CD4-positive, CD25-positive, alpha-beta regulatory T cell (primary cell): ENCODE data around the gene CLPTM1L. TPM values are rescaled to one million over a fixed set of nuclear protein-coding genes. Genes with fewer than 3 reads are reported as not detected.
A peak's percentile ranks its signal among the peaks of the same experiment; 100 is the strongest.

Source experiments
- ATAC-seq, 2 donors: fragments of 150-1000 bp; cut with Tn5 transposase; one replicate each; pipeline ENCODE4 v1.10.0; 2021; ENCODE audit warnings: low read depth in 2 of 2, moderate number of reproducible peaks in 2 of 2, moderate library complexity in 1 of 2
- DNase-seq, 3 donors: peaks; one replicate each; pipeline versions ENCODE4 v3.0.0 to v3.0.0-alpha.2; 2012 to 2022; ENCODE audit warnings: mixed read lengths in 1 of 3
- H3K27ac ChIP-seq: one replicate; pipeline ENCODE4 v1.7.0; 2013; ENCODE audit warnings: mild to moderate bottlenecking, low read length; ENCODE audit not compliant: insufficient read depth, poor library complexity, severe bottlenecking
- H3K27me3 ChIP-seq: one replicate; pipeline ENCODE4 v1.7.0; 2013; ENCODE audit warnings: low read length; ENCODE audit not compliant: control insufficient read depth, insufficient read depth
- H3K36me3 ChIP-seq: one replicate; pipeline ENCODE4 v1.7.0; 2013; ENCODE audit warnings: mild to moderate bottlenecking, low read length, moderate library complexity; ENCODE audit not compliant: control insufficient read depth, insufficient read depth
- H3K4me1 ChIP-seq: 2 replicates; pipeline ENCODE4 v1.7.0; 2013; ENCODE audit warnings: mild to moderate bottlenecking, low read length; ENCODE audit not compliant: insufficient read depth, control insufficient read depth, poor library complexity, severe bottlenecking
- H3K4me3 ChIP-seq: one replicate; pipeline ENCODE4 v1.7.0; 2013; ENCODE audit warnings: low read depth, mild to moderate bottlenecking, low read length, moderate library complexity
- H3K9me3 ChIP-seq, 2 experiments: 1 replicate in 1 of 2; 2 replicates in 1 of 2; pipeline ENCODE4 v1.7.0; 2013; ENCODE audit warnings: low read length in 2 of 2, mild to moderate bottlenecking in 1 of 2, moderate library complexity in 1 of 2; ENCODE audit not compliant: control insufficient read depth in 2 of 2
- H3K27ac Mint-ChIP-seq, 3 donors: one replicate each; pipeline ENCODE4 v1.8.0; 2020 to 2022; ENCODE audit warnings: mild to moderate bottlenecking in 3 of 3, mixed read lengths in 3 of 3, moderate library complexity in 2 of 3
- H3K27me3 Mint-ChIP-seq: one replicate; pipeline ENCODE4 v1.8.0; 2022; ENCODE audit warnings: mild to moderate bottlenecking, mixed read lengths
- H3K36me3 Mint-ChIP-seq: one replicate; pipeline ENCODE4 v1.8.0; 2020; ENCODE audit warnings: mixed read lengths
- H3K4me1 Mint-ChIP-seq, 4 donors: one replicate each; pipeline ENCODE4 v1.8.0; 2020 to 2022; ENCODE audit warnings: mixed read lengths in 4 of 4, mild to moderate bottlenecking in 1 of 4
- H3K4me3 Mint-ChIP-seq, 4 donors: one replicate each; pipeline ENCODE4 v1.8.0; 2020 to 2022; ENCODE audit warnings: mild to moderate bottlenecking in 4 of 4, mixed read lengths in 4 of 4, moderate library complexity in 3 of 4
- H3K9me3 Mint-ChIP-seq, 7 donors: one replicate each; pipeline ENCODE4 v1.8.0; 2020 to 2022; ENCODE audit warnings: mixed read lengths in 7 of 7, mild to moderate bottlenecking in 3 of 7, moderate library complexity in 2 of 7
- polyA plus RNA-seq, 4 donors: library from polyadenylated mRNA; unstranded; fragments of 300-500 nt; fragmentation: Illumina TruSeq; gene quantifications; one replicate each; pipeline ENCODE4 v1.2.3, GENCODE V29; 2021
- total RNA-seq: library from RNA; stranded (reverse); gene quantifications from one replicate; pipeline ENCODE4 v1.2.3, GENCODE V29; 2022

CLPTM1L gene
- total RNA-seq (104 TPM), polyA plus RNA-seq (10 to 100 TPM; 25.3 to 60.8 (median 46.2) TPM)

- no peaks in the 10 kb centered on the region for H3K9me3 Mint-ChIP-seq
- peak within 1 kb of the TSS; percentile 91 to 94 (median 92) for H3K4me3 Mint-ChIP-seq
- peaks cover 23% of the 10 kb centered on the region for H3K36me3 ChIP-seq
- H3K27me3 ChIP-seq: no peaks in the 10 kb centered on the region
- no peaks in the 10 kb centered on the region for H3K27me3 Mint-ChIP-seq
- peak; percentile 85 to 93 (median 90) for DNase-seq
- peaks cover 0 to 49% (median 27%) of the 10 kb centered on the region in 4 donors for H3K4me1 Mint-ChIP-seq
- peak within 1 kb of the TSS; percentile 81 for H3K4me3 ChIP-seq
- H3K27ac ChIP-seq: peak within 1 kb of the TSS; percentile 76
- peaks cover 30% of the 10 kb centered on the region for H3K4me1 ChIP-seq
- peak within 1 kb of the TSS; percentile 85 to 91 (median 89) for H3K27ac Mint-ChIP-seq
- no peaks in the 10 kb centered on the region for H3K9me3 ChIP-seq
- ATAC-seq: peak; percentile 90 to 91
- peaks cover 15% of the 10 kb centered on the region for H3K36me3 Mint-ChIP-seq
These were observed at the start of gene CLPTM1L for GRCh38 chr5:1344975-1345838. CLPTM1L (minus strand) TSS chr5:1345099; CDS start chr5:1344841, 258 bp downstream.

GRCh38 chr5:1393571-1394501, 48.9 kb upstream of the CLPTM1L start:
- Mint-ChIP-seq H3K27me3 (peaks cover 13% of the 10 kb centered on the region), H3K27ac (no peak overlapping the region), H3K4me1 (no peaks in the 10 kb centered on the region), H3K36me3 (no peaks in the 10 kb centered on the region), H3K4me3 (no peak overlapping the region), H3K9me3 (peaks cover 0 to 2% (median 0%) of the 10 kb centered on the region in 7 donors)
- Histone ChIP-seq H3K27ac (no peak overlapping the region), H3K36me3 (no peaks in the 10 kb centered on the region), H3K4me1 (no peaks in the 10 kb centered on the region), H3K4me3 (no peak overlapping the region), H3K9me3 (no peaks in the 10 kb centered on the region), H3K27me3 (no peaks in the 10 kb centered on the region)
- ATAC-seq (no peak), DNase-seq (no peak)

GRCh38 chr5:1392801-1393565, 48.1 kb upstream of the CLPTM1L start:
- ATAC-seq (no peak), DNase-seq (no peak)
- Mint-ChIP-seq H3K4me1 (peaks cover 0 to 3% (median 0%) of the 10 kb centered on the region in 4 donors), H3K27me3 (peaks cover 11% of the 10 kb centered on the region), H3K4me3 (no peak overlapping the region), H3K36me3 (no peaks in the 10 kb centered on the region), H3K9me3 (peaks cover 0 to 2% (median 0%) of the 10 kb centered on the region in 7 donors), H3K27ac (no peak overlapping the region)
- peaks cover 2% of the 10 kb centered on the region for H3K27me3 ChIP-seq
- no peaks in the 10 kb centered on the region for H3K9me3 ChIP-seq
- no peak overlapping the region for H3K27ac ChIP-seq
- H3K4me1 ChIP-seq: no peaks in the 10 kb centered on the region
- no peaks in the 10 kb centered on the region for H3K36me3 ChIP-seq
- H3K4me3 ChIP-seq: no peak overlapping the region

GRCh38 chr5:1392261-1392660, 47.4 kb upstream of the CLPTM1L start:
- Mint-ChIP-seq H3K27me3 (peaks cover 5% of the 10 kb centered on the region), H3K9me3 (peaks cover 0 to 2% (median 0%) of the 10 kb centered on the region in 7 donors), H3K27ac (peak overlapping the region in 2 of 3 donors; percentile 65 to 76), H3K36me3 (no peaks in the 10 kb centered on the region), H3K4me3 (no peak overlapping the region), H3K4me1 (peaks cover 0 to 8% (median under 1%) of the 10 kb centered on the region in 4 donors)
- Histone ChIP-seq H3K4me3 (no peak overlapping the region), H3K4me1 (no peaks in the 10 kb centered on the region), H3K27ac (no peak overlapping the region), H3K9me3 (no peaks in the 10 kb centered on the region), H3K36me3 (no peaks in the 10 kb centered on the region), H3K27me3 (peaks cover 2% of the 10 kb centered on the region)
- ATAC-seq (no peak), DNase-seq (no peak)

GRCh38 chr5:1391691-1392090, 46.8 kb upstream of the CLPTM1L start:
- Mint-ChIP-seq H3K27me3 (peaks cover 5% of the 10 kb centered on the region), H3K36me3 (no peaks in the 10 kb centered on the region), H3K27ac (no peak overlapping the region), H3K4me1 (peaks cover 0 to 13% (median 5%) of the 10 kb centered on the region in 4 donors), H3K4me3 (no peak overlapping the region), H3K9me3 (peaks cover 0 to 2% (median 0%) of the 10 kb centered on the region in 7 donors)
- no peak for ATAC-seq
- H3K4me1 ChIP-seq: peaks cover 3% of the 10 kb centered on the region
- peaks cover 2% of the 10 kb centered on the region for H3K27me3 ChIP-seq
- no peak overlapping the region for H3K4me3 ChIP-seq
- no peaks in the 10 kb centered on the region for H3K36me3 ChIP-seq
- no peaks in the 10 kb centered on the region for H3K9me3 ChIP-seq
- DNase-seq: no peak
- no peak overlapping the region for H3K27ac ChIP-seq

- Mint-ChIP-seq H3K9me3 (no peaks in the 10 kb centered on the region), H3K27me3 (peaks cover 5% of the 10 kb centered on the region), H3K36me3 (no peaks in the 10 kb centered on the region), H3K4me1 (peaks cover 0 to 20% (median 8%) of the 10 kb centered on the region in 4 donors), H3K27ac (no peak overlapping the region), H3K4me3 (no peak overlapping the region)
- DNase-seq (no peak), ATAC-seq (no peak)
- no peak overlapping the region for H3K27ac ChIP-seq
- peaks cover 2% of the 10 kb centered on the region for H3K27me3 ChIP-seq
- no peaks in the 10 kb centered on the region for H3K9me3 ChIP-seq
- H3K36me3 ChIP-seq: no peaks in the 10 kb centered on the region
- no peak overlapping the region for H3K4me3 ChIP-seq
- peaks cover 7% of the 10 kb centered on the region for H3K4me1 ChIP-seq
These were observed 46.1 kb upstream of the CLPTM1L start for GRCh38 chr5:1390861-1391600.
